ENCODE measurements around the gene ZNF76.

DNA sequence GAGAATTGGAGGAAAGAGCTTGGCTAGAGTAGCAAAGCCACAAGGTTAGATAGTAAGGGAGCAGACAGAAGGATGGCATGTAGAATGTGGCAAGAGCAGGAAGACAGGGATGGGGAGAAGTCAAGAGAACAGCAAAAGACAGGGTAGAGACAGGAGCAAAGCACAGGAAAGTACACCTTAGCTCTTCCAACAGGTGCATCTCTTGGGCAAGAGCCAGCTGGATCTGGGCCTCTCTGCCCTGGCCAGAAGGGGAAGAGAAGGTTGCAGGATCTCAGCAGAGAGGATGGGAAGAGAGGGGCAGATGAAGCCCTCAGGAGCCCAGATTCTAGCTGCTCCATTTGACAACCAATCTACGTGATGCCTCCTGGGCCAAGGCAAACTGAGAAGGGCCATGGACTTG is 29.0 kb upstream of the ZNF76 start:
- TF ChIP-seq, protein P1, sequence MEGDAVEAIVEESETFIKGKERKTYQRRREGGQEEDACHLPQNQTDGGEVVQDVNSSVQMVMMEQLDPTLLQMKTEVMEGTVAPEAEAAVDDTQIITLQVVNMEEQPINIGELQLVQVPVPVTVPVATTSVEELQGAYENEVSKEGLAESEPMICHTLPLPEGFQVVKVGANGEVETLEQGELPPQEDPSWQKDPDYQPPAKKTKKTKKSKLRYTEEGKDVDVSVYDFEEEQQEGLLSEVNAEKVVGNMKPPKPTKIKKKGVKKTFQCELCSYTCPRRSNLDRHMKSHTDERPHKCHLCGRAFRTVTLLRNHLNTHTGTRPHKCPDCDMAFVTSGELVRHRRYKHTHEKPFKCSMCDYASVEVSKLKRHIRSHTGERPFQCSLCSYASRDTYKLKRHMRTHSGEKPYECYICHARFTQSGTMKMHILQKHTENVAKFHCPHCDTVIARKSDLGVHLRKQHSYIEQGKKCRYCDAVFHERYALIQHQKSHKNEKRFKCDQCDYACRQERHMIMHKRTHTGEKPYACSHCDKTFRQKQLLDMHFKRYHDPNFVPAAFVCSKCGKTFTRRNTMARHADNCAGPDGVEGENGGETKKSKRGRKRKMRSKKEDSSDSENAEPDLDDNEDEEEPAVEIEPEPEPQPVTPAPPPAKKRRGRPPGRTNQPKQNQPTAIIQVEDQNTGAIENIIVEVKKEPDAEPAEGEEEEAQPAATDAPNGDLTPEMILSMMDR (IDR thresholded peaks at IDR 0.05), result no peak
- TF ChIP-seq EZH2 (IDR thresholded peaks at IDR 0.05; ENCODE audit: borderline replicate concordance, insufficient read depth, low read depth, low read length, poor library complexity, severe bottlenecking), result no peak

Data from B cell (primary cell).